Body of pancreas (tissue), 4 donors: ENCODE data around the gene DNM3.
A peak's percentile ranks its signal among the peaks of the same experiment; 100 is the strongest.

ENCODE experiments used
- POLR2A ChIP-seq, 3 donors: fragments of 450-650 bp; IDR thresholded peaks; one replicate each; pipeline ENCODE4 v1.6.1; 2016; ENCODE audit warnings: antibody characterized with exemption in 3 of 3, mild to moderate bottlenecking in 2 of 3
- TF ChIP-seq, protein P1 (sequence below), 7 experiments: fragments of 450-650 bp in 4 of 7; fragments of 200-600 bp in 3 of 7; sonication (generic) in 3 of 7; IDR thresholded peaks; one replicate each; pipeline ENCODE4 v1.5.1; 2016 to 2019; ENCODE audit warnings: antibody characterized with exemption in 7 of 7

GRCh38 chr1:172322219-172323061 is 481.1 kb downstream of the DNM3 start:
- TF ChIP-seq, protein P1, sequence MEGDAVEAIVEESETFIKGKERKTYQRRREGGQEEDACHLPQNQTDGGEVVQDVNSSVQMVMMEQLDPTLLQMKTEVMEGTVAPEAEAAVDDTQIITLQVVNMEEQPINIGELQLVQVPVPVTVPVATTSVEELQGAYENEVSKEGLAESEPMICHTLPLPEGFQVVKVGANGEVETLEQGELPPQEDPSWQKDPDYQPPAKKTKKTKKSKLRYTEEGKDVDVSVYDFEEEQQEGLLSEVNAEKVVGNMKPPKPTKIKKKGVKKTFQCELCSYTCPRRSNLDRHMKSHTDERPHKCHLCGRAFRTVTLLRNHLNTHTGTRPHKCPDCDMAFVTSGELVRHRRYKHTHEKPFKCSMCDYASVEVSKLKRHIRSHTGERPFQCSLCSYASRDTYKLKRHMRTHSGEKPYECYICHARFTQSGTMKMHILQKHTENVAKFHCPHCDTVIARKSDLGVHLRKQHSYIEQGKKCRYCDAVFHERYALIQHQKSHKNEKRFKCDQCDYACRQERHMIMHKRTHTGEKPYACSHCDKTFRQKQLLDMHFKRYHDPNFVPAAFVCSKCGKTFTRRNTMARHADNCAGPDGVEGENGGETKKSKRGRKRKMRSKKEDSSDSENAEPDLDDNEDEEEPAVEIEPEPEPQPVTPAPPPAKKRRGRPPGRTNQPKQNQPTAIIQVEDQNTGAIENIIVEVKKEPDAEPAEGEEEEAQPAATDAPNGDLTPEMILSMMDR (IDR thresholded peaks at IDR 0.05): no peak
- TF ChIP-seq POLR2A (IDR thresholded peaks at IDR 0.05): peak; percentile 9 to 48 (median 19)
